CD4-positive, alpha-beta T cell treated with Interleukin-6 for 4 hours (primary cell): ENCODE data around the gene LLGL1.

Experiments used
- DNase-seq: peaks from one replicate; pipeline ENCODE4 v3.0.0-alpha.2; 2020; ENCODE audit warnings: mixed read lengths

LLGL1 gene

GRCh38 chr17:18230288-18231141, 5.1 kb downstream of the LLGL1 start:
- no peak for DNase-seq

GRCh38 chr17:18231164-18231563, 5.7 kb downstream of the LLGL1 start:
- no peak for DNase-seq

GRCh38 chr17:18233803-18234518, 8.5 kb downstream of the LLGL1 start:
- no peak for DNase-seq

GRCh38 chr17:18234853-18235380, 9.5 kb downstream of the LLGL1 start:
- DNase-seq = no peak

GRCh38 chr17:18235743-18236256, 10.4 kb downstream of the LLGL1 start:
- DNase-seq = no peak

GRCh38 chr17:18236494-18236893, 11.1 kb downstream of the LLGL1 start:
- no peak for DNase-seq

- DNase-seq = no peak
These were observed 12.0 kb downstream of the LLGL1 start for GRCh38 chr17:18237461-18237860.

GRCh38 chr17:18238299-18238698, 12.9 kb downstream of the LLGL1 start:
- DNase-seq = no peak

GRCh38 chr17:18240449-18240848, 15.0 kb downstream of the LLGL1 start:
- no peak for DNase-seq

- DNase-seq = no peak
These were observed 15.9 kb downstream of the LLGL1 start for GRCh38 chr17:18241229-18241871.

GRCh38 chr17:18245038-18245776, 19.8 kb downstream of the LLGL1 start:
- DNase-seq = no peak

GRCh38 chr17:18246109-18246725, 20.8 kb downstream of the LLGL1 start:
- no peak for DNase-seq

- peak; percentile 30 for DNase-seq
These were observed 21.6 kb downstream of the LLGL1 start for GRCh38 chr17:18246880-18247612.

GRCh38 chr17:18247613-18248001, 22.2 kb downstream of the LLGL1 start:
- no peak for DNase-seq

- DNase-seq = peak; percentile 70
These were observed 22.9 kb downstream of the LLGL1 start for GRCh38 chr17:18248300-18248731.

GRCh38 chr17:18248811-18249210, 23.4 kb downstream of the LLGL1 start:
- DNase-seq = no peak

GRCh38 chr17:18250259-18250658, 24.8 kb downstream of the LLGL1 start:
- no peak for DNase-seq

GRCh38 chr17:18250708-18251107, 25.3 kb downstream of the LLGL1 start:
- DNase-seq = no peak

GRCh38 chr17:18251204-18251603, 25.8 kb downstream of the LLGL1 start:
- DNase-seq = no peak

GRCh38 chr17:18252160-18252559, 26.7 kb downstream of the LLGL1 start:
- no peak for DNase-seq

GRCh38 chr17:18253187-18253884, 27.9 kb downstream of the LLGL1 start:
- DNase-seq = no peak
